Measurements from ENCODE around the gene FMN2.

The FMN2 gene

GRCh38 chr1:240207073-240207709, 115.5 kb downstream of the FMN2 start:
- no peak for DNase-seq

- no peak for DNase-seq
Observed at GRCh38 chr1:240210026-240210425, 118.3 kb downstream of the FMN2 start.

GRCh38 chr1:240212556-240212955, 120.9 kb downstream of the FMN2 start:
- no peak for DNase-seq

- DNase-seq: no peak
Observed at GRCh38 chr1:240217403-240217802, 125.7 kb downstream of the FMN2 start.

- DNase-seq: no peak
Observed at GRCh38 chr1:240219104-240219503, 127.4 kb downstream of the FMN2 start.

- no peak for DNase-seq
Observed at GRCh38 chr1:240226102-240226501, 134.4 kb downstream of the FMN2 start.

GRCh38 chr1:240230816-240231215, 139.1 kb downstream of the FMN2 start:
- DNase-seq: no peak

- no peak for DNase-seq
Observed at GRCh38 chr1:240232530-240232929, 140.8 kb downstream of the FMN2 start.

- no peak for DNase-seq
Observed at GRCh38 chr1:240234485-240235210, 143.0 kb downstream of the FMN2 start.

GRCh38 chr1:240235521-240236288, 144.0 kb downstream of the FMN2 start:
- DNase-seq: no peak

GRCh38 chr1:240237305-240237721, 145.6 kb downstream of the FMN2 start:
- DNase-seq: no peak

- DNase-seq: no peak
Observed at GRCh38 chr1:240239309-240239708, 147.6 kb downstream of the FMN2 start.

DNA sequence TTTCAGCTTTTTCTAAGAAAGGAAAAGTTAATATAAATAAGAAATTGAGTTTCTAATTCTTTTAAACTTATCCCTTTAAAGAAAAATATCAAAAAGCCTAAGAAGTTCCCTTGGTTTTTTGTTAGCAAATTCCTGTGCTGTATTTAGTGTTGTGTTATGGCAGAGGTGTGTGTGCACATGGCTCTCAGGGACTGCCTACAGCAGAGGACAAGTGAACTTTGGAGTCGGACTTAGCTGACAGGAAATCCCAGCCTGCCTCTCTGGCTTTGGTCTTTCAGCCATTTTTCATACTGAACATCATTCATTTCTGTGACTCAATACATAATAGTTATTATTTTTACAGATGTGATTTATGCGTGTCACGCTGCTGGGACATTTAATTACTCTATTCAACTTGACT, 149.6 kb downstream of the FMN2 start:
- no peak for DNase-seq

DNA sequence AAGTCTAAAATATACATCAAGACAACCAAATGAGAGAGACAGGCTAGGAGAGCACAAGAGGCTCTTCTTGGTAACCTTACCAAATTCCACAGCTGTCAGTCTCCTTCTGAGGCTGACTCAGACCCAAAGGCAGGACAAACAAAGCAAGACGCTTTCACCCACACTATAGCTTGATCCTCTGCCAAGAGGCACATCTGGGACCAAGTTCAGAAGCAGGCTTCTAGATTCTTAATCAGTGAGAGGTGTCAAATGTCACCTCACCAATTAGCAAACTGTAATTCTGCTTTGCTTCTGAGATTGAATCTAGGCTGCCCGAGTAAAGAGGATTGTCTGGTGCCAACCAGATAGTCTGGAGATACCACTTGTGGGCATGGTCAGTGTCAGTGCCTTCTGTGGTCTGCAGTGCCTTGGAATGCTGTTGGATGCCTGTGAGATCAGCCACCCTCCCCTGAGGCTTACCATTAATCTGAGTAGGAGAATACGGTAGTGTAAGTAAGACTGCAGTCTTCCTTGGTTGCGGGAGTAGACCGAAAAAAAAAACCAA, 151.0 kb downstream of the FMN2 start:
- DNase-seq: no peak

DNA sequence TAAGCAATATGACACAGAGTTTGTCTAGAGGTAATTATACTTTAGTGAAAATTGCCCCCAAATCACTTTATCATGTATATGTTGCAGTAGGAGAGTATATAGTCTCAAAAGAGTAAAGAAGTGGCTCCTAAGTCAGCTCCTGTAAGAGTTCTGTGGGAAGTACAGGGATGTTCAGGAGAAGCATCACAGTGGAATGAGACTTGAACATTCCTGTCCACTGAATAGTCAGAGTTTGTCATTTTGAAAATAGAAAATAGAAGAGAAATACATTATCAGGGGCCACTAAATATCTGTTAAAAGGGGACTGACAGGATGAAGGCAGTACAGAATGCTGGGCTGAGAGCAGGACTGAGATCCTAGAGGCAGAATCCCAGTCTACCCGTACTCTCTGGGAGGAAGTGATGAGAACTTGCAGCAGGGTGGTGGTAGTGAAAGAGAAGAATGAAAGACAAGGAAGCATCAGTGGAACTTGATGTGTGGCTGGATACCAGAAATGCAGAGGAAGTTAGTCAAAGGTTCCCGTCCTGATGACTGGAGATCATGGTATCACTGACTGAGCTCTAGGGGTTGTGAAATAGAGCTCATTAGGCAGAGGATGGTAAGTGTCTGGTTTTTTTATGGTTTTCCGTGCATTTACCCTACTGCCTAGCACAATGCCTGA, 153.4 kb downstream of the FMN2 start:
- DNase-seq: no peak

GRCh38 chr1:240245629-240246020, 153.9 kb downstream of the FMN2 start:
- DNase-seq: no peak

DNA sequence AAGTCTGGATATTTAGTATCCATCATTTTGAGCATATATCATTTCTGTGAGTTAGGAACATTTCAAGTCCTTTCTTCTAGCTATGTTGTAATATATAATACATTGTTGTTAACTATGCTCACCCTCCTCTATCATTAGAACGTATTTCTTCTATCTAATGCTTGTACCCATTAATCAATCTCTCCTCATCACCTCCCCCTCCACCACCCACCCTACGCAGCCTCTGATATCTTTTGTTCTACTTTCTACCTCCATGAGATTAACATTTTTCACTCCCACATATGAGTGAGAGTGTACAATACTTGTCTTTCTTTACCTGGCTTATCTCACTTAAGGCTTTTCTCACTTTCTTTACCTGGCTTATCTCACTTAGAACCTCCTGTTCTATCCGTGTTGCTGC, 156.2 kb downstream of the FMN2 start:
- DNase-seq: no peak

- DNase-seq: no peak
Observed at GRCh38 chr1:240254006-240254405, 162.3 kb downstream of the FMN2 start.

DNA sequence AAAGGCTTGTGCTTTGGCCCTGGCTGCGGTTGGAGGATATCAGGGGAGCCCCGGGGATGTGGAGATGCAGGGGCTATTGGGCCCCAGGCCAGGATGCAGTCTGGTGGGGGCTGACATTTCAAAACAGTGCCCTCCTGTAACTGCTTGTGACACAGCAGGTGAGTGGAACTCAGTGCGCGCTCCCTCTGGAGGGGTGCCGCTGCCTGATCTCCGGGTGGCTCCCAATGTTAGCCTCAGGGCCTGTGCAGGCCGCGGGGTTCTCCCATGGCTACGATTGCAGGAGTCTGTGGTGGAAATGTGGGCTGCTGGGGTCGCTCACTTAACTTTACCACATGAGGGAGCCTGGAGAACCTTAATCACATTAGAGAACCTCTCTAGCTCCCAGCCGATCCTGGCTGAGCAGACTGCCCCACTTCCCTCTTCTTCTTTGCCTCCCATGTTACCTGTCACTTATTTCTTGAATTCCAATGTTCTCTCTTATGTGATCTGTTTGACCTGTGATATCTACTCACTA, 163.2 kb downstream of the FMN2 start:
- DNase-seq: no peak

DNA sequence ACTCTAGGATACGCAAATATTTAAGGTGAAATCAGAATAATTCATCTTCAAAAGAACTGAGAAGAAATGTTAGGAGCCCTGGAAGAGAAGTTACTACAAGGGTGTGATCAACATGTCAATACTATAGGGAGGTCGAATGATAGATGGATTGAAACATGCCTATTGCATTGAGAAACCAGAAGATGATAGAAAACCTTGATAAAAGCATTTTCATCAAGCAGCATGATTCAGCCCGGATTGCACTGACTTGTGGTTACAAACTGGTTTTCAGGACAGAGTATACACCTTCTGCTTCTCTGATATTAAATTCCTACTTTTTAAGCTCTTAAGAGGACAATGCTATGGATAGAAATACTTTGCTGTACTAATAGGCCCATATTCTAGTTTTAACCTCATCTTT, 164.2 kb downstream of the FMN2 start:
- DNase-seq: no peak

DNA sequence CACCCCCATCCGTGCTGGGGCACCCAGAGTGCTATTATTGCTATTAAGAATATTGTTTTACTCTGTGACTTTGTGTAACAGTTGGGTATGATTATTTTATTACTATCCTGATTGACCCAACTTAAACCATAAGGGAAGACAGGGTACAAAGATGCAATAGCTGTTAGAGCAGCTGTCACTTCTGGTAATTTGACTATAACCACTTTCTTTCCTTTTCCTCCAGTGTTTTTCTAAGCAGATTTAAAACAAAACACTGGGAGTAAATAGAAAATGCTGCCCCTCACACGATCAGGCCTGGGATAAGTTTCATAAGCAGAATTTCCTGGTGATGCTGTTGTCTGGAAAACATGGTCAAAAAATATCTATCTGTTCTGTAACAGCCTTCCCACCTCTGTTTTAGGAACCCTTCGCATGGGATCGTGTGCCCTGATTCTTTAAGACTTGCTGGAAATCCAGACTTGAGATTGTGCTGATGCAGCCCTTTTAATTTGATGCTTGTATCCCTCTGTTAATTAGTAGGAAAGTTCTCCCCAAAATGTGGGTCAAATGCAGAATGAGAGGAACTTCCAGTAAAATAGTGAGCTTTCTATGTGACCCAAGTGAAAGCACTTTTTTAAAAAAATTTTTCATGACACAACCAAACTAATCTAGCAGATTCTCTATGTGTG, 165.3 kb downstream of the FMN2 start:
- no peak for DNase-seq

DNA sequence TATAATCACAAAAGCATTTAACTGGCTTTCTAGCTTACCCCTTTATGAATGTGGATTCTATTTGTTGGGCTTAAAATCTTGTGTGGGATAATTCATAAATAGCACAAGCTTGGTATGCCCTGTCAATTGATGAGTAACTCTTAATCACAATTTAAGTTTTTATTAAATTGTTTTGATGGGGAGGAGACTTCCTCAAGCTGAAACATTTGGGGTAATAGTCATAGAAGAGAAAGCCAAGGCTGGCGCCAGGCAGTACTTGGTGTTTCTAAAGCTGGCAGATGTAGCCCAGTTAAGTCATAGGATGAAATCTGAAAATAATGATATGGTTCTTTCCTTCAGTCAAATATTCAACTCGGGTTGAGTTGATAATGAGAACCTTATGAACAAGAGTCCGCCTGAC, 167.2 kb downstream of the FMN2 start:
- no peak for DNase-seq
